Osteoblast (primary cell): Measurements from ENCODE around the gene ACSM4. TPM values are rescaled to one million over a fixed set of nuclear protein-coding genes. Genes with fewer than 3 reads are reported as not detected.
"Not testable (repeated sequence)": the region's sequence is repeated elsewhere in the genome, so short reads cannot be mapped to it uniquely, and the experiment has no call there.

Experiments used
- DNase-seq: peaks from one replicate; pipeline ENCODE4 v3.0.0; 2011; ENCODE audit warnings: low spot score, mixed read lengths; ENCODE audit not compliant: insufficient read length; ENCODE audit errors: missing footprints
- H2AFZ ChIP-seq: 2 replicates; pipeline ENCODE4 v1.6.0; 2011; ENCODE audit warnings: mild to moderate bottlenecking, low read length
- H3K27ac ChIP-seq: 2 replicates; pipeline ENCODE4 v1.5.1; 2011; ENCODE audit warnings: mild to moderate bottlenecking, low read depth, low read length, moderate library complexity
- H3K27me3 ChIP-seq: 2 replicates; pipeline ENCODE4 v1.6.0; 2012; ENCODE audit warnings: mild to moderate bottlenecking, control low read depth, inconsistent platforms, low read length, moderate library complexity; ENCODE audit not compliant: insufficient read depth
- H3K36me3 ChIP-seq: 2 replicates; pipeline ENCODE4 v1.5.1; 2011; ENCODE audit warnings: mild to moderate bottlenecking, low read length, control low read depth, moderate library complexity; ENCODE audit not compliant: insufficient read depth
- H3K4me1 ChIP-seq: 2 replicates; pipeline ENCODE4 v1.5.1; 2011; ENCODE audit warnings: mild to moderate bottlenecking, low read length, control low read depth, moderate library complexity; ENCODE audit not compliant: insufficient read depth
- H3K4me2 ChIP-seq: 2 replicates; pipeline ENCODE4 v1.6.0; 2011; ENCODE audit warnings: mild to moderate bottlenecking, low read length; ENCODE audit not compliant: insufficient read depth
- H3K4me3 ChIP-seq: fragments of 200-600 bp; sonication (generic); 3 replicates; pipeline ENCODE4 v1.5.1; 2012; ENCODE audit warnings: mild to moderate bottlenecking, low read length, inconsistent platforms; ENCODE audit not compliant: insufficient read depth
- H3K79me2 ChIP-seq: 2 replicates; pipeline ENCODE4 v1.6.0; 2012; ENCODE audit warnings: mild to moderate bottlenecking, low read length, control low read depth, inconsistent platforms; ENCODE audit not compliant: insufficient read depth
- H3K9me3 ChIP-seq: 2 replicates; pipeline ENCODE4 v1.5.1; 2011; ENCODE audit warnings: low read depth, low read length, control low read depth
- H4K20me1 ChIP-seq: 2 replicates; pipeline ENCODE4 v1.6.0; 2012; ENCODE audit warnings: mild to moderate bottlenecking, low read length, control low read depth; ENCODE audit not compliant: insufficient read depth
- CTCF ChIP-seq: IDR thresholded peaks from 2 replicates; pipeline ENCODE4 v1.5.1; 2011; ENCODE audit warnings: mild to moderate bottlenecking, low read depth, low read length, moderate library complexity; ENCODE audit errors: extremely low read depth
- total RNA-seq: library from RNA; depleted of rRNA; stranded (reverse); fragments of >200 nt; gene quantifications from 2 replicates; pipeline ENCODE4 v1.2.3, GENCODE V29; 2012

The ACSM4 gene
- total RNA-seq, 1 donor: not detected

GRCh38 chr12:7289743-7290142 is 14.1 kb upstream of the ACSM4 start:
- DNase-seq: no peak
- no peaks in the 10 kb centered on the region for H3K79me2 ChIP-seq
- no peak overlapping the region for H2AFZ ChIP-seq
- H3K36me3 ChIP-seq: no peaks in the 10 kb centered on the region
- H3K27me3 ChIP-seq: no peaks in the 10 kb centered on the region
- H3K4me2 ChIP-seq: no peak overlapping the region
- no peaks in the 10 kb centered on the region for H4K20me1 ChIP-seq
- no peaks in the 10 kb centered on the region for H3K9me3 ChIP-seq
- TF ChIP-seq CTCF: no peak
- H3K4me3 ChIP-seq: no peak overlapping the region
- H3K4me1 ChIP-seq: no peaks in the 10 kb centered on the region
- no peak overlapping the region for H3K27ac ChIP-seq

GRCh38 chr12:7290588-7290987 is 13.3 kb upstream of the ACSM4 start:
- not testable (repeated sequence) for H3K4me3 ChIP-seq, H2AFZ ChIP-seq, H3K4me2 ChIP-seq, H3K9me3 ChIP-seq, H3K27ac ChIP-seq, H3K36me3 ChIP-seq, H3K27me3 ChIP-seq, H3K4me1 ChIP-seq, H4K20me1 ChIP-seq, H3K79me2 ChIP-seq, DNase-seq

GRCh38 chr12:7292300-7292699 is 11.6 kb upstream of the ACSM4 start:
- H3K79me2 ChIP-seq: no peaks in the 10 kb centered on the region
- H3K4me2 ChIP-seq: no peak overlapping the region
- no peak overlapping the region for H2AFZ ChIP-seq
- no peaks in the 10 kb centered on the region for H3K4me1 ChIP-seq
- no peak for DNase-seq
- no peak for TF ChIP-seq CTCF
- H3K4me3 ChIP-seq: no peak overlapping the region
- H3K27me3 ChIP-seq: no peaks in the 10 kb centered on the region
- no peaks in the 10 kb centered on the region for H3K36me3 ChIP-seq
- H3K9me3 ChIP-seq: no peaks in the 10 kb centered on the region
- H4K20me1 ChIP-seq: no peaks in the 10 kb centered on the region
- no peak overlapping the region for H3K27ac ChIP-seq

GRCh38 chr12:7293670-7294069 is 10.2 kb upstream of the ACSM4 start:
- H3K27ac ChIP-seq: no peak overlapping the region
- no peak overlapping the region for H3K4me3 ChIP-seq
- H3K36me3 ChIP-seq: no peaks in the 10 kb centered on the region
- TF ChIP-seq CTCF: no peak
- H3K79me2 ChIP-seq: no peaks in the 10 kb centered on the region
- no peaks in the 10 kb centered on the region for H3K27me3 ChIP-seq
- no peaks in the 10 kb centered on the region for H4K20me1 ChIP-seq
- DNase-seq: no peak
- no peak overlapping the region for H2AFZ ChIP-seq
- no peak overlapping the region for H3K4me2 ChIP-seq
- no peaks in the 10 kb centered on the region for H3K4me1 ChIP-seq
- no peaks in the 10 kb centered on the region for H3K9me3 ChIP-seq
